Mesothelial cell of epicardium (in vitro differentiated cells): ENCODE results near the gene STK39. TPM values are rescaled to one million over a fixed set of nuclear protein-coding genes. Genes with fewer than 3 reads are reported as not detected.

Experiments
- DNase-seq, 2 experiments: peaks; one replicate each; pipeline ENCODE4 v3.0.0; 2021; ENCODE audit warnings: low spot score in 2 of 2; ENCODE audit not compliant: unreplicated experiment in 2 of 2
- H3K27ac Mint-ChIP-seq: 2 replicates; pipeline ENCODE4 v1.8.0; 2021; ENCODE audit warnings: mixed read lengths
- H3K27me3 Mint-ChIP-seq: 2 replicates; pipeline ENCODE4 v1.8.0; 2021; ENCODE audit warnings: low read depth, mixed read lengths
- H3K36me3 Mint-ChIP-seq: 2 replicates; pipeline ENCODE4 v1.8.0; 2021; ENCODE audit warnings: mixed read lengths
- H3K4me1 Mint-ChIP-seq: 2 replicates; pipeline ENCODE4 v1.8.0; 2021; ENCODE audit warnings: mixed read lengths
- H3K4me3 Mint-ChIP-seq: 2 replicates; pipeline ENCODE4 v1.8.0; 2021; ENCODE audit warnings: mild to moderate bottlenecking, moderate library complexity, mixed read lengths
- H3K9me3 Mint-ChIP-seq: 2 replicates; pipeline ENCODE4 v1.8.0; 2021; ENCODE audit warnings: mixed read lengths
- total RNA-seq: library from RNA; stranded (reverse); gene quantifications from 3 replicates; pipeline ENCODE4 v1.2.1, GENCODE V29; 2021
- TF ChIP-seq, protein P1 (sequence below): fragments of 200-600 bp; sonication (generic); IDR thresholded peaks from one replicate; pipeline ENCODE4 v1.5.0; 2021; ENCODE audit warnings: antibody characterized with exemption; ENCODE audit not compliant: unreplicated experiment

The STK39 gene
- total RNA-seq, 1 donor from 2014 or later = 18.7 TPM

DNA sequence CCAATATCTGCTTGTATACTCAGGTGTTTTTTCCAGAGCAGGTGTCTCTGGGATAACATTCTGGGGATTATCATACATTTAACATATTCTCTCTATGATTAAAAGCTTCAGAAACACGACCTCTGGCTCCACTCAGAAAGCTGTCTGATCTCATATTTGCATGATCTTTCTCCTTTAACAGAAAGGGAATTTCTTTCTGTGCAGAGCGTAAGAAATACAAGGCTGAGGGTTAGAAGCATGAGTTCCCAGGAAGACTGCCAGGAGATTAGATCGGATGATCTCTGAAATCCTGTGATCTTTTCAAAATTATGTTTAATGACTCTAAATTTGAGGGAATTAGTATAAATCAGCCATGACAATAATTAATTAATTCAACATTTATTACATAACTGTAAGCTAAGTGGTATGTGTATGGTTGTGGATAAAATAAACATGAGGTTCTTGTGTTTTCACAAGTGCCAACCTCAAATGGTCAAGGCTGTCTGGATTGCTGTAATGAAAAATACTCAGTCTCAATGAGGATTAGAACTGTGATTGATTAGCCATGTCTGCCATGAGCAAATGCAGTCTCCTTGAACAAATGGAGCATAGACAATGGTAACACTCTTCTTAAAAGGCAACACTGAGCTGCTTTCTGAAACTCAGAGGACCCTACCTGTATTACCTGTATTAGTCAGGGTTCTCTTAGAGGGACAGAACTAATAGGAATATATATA lies 304.9 kb downstream of the STK39 start:
- peaks cover 10% of the 10 kb centered on the region for H3K9me3 Mint-ChIP-seq
- H3K36me3 Mint-ChIP-seq = no peaks in the 10 kb centered on the region
- no peak overlapping the region for H3K27ac Mint-ChIP-seq
- H3K4me3 Mint-ChIP-seq = no peak overlapping the region
- no peak for DNase-seq
- H3K27me3 Mint-ChIP-seq = no peaks in the 10 kb centered on the region
- H3K4me1 Mint-ChIP-seq = peaks cover 23% of the 10 kb centered on the region
- TF ChIP-seq, protein P1, sequence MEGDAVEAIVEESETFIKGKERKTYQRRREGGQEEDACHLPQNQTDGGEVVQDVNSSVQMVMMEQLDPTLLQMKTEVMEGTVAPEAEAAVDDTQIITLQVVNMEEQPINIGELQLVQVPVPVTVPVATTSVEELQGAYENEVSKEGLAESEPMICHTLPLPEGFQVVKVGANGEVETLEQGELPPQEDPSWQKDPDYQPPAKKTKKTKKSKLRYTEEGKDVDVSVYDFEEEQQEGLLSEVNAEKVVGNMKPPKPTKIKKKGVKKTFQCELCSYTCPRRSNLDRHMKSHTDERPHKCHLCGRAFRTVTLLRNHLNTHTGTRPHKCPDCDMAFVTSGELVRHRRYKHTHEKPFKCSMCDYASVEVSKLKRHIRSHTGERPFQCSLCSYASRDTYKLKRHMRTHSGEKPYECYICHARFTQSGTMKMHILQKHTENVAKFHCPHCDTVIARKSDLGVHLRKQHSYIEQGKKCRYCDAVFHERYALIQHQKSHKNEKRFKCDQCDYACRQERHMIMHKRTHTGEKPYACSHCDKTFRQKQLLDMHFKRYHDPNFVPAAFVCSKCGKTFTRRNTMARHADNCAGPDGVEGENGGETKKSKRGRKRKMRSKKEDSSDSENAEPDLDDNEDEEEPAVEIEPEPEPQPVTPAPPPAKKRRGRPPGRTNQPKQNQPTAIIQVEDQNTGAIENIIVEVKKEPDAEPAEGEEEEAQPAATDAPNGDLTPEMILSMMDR = no peak

DNA sequence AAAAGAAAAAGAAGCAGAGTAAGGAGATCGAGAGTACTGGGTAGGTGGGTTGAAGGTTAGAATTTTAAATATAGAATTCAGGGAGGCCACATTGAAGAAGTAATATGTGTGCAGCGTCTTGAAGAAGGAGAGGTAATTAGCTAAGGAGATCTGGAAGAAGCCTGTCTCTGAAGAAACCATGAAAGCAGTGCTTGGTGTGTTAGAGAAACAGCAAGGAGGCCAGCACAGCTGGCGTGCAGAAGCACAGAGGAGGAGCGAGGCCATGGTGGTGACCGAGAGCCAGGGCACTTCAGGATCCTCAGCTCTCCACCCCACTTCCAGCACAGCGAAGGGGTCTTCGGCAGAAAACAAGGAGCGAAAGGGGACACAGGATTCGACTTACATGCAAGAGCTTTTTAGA lies 305.8 kb downstream of the STK39 start:
- H3K9me3 Mint-ChIP-seq = peaks cover 10% of the 10 kb centered on the region

DNA sequence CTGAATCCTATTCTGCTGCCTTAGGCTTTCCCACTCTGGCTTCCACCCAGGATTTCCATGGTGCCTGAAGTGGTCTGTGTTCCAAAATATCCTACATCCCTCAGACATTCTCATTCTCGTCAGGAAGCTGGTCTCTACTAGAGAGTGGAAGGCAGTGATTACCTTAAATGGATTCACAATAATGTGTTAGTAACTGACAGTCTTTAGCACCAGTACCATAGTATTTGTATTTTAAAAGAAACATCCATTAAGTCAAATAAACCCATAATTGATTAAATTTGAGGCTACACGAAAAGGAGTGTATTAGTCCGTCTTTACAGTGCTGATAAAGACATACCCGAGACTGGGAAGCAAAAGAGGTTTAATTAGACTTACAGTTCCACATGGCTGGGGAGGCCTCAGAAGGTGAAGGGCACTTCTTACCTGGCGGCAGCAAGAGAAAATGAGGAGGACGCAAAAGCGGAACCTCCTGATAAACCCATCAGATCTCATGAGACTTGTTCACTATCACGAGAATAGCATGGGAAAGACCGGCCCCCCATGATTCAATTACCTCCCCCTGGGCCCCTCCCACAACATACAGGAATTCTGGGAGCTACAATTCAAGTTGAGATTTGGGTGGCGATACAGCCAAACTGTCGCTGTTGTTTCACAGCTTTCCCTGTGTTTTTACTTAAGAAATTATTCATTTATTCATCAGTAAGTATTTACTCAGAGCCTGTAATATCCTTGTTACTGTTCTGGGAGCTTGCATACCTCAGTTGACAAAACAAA lies 306.5 kb downstream of the STK39 start:
- H3K4me1 Mint-ChIP-seq = peaks cover 21% of the 10 kb centered on the region
- no peak overlapping the region for H3K27ac Mint-ChIP-seq
- H3K4me3 Mint-ChIP-seq = no peak overlapping the region
- H3K36me3 Mint-ChIP-seq = no peaks in the 10 kb centered on the region
- TF ChIP-seq, protein P1 = no peak
- no peaks in the 10 kb centered on the region for H3K27me3 Mint-ChIP-seq
- peaks cover 6% of the 10 kb centered on the region for H3K9me3 Mint-ChIP-seq
- DNase-seq = no peak

More for the DNA sequence above, 305.8 kb downstream of the STK39 start:
- TF ChIP-seq, protein P1 = no peak
- no peak for DNase-seq
- Mint-ChIP-seq H3K4me3 (no peak overlapping the region), H3K4me1 (peaks cover 23% of the 10 kb centered on the region), H3K27ac (peak overlapping the region; percentile 37), H3K36me3 (no peaks in the 10 kb centered on the region), H3K27me3 (no peaks in the 10 kb centered on the region)

DNA sequence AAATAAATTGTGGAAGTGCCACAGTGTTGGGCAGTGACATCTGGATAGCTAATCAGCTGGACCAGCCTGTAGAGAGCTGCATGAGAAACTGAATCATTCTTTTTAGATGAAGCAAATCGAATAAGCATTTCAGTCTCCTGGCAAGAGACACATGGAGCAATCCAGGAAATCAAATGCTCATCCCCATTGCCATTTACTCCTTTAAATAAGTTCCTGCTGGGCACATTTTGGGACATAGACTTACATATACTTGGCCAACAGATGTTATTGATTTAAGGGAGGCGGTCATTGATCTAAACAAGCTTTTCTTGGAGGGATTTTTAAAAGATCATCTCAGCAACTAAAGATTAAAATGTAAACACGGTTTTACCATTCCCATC lies 307.1 kb downstream of the STK39 start:
- TF ChIP-seq, protein P1 = no peak

DNA sequence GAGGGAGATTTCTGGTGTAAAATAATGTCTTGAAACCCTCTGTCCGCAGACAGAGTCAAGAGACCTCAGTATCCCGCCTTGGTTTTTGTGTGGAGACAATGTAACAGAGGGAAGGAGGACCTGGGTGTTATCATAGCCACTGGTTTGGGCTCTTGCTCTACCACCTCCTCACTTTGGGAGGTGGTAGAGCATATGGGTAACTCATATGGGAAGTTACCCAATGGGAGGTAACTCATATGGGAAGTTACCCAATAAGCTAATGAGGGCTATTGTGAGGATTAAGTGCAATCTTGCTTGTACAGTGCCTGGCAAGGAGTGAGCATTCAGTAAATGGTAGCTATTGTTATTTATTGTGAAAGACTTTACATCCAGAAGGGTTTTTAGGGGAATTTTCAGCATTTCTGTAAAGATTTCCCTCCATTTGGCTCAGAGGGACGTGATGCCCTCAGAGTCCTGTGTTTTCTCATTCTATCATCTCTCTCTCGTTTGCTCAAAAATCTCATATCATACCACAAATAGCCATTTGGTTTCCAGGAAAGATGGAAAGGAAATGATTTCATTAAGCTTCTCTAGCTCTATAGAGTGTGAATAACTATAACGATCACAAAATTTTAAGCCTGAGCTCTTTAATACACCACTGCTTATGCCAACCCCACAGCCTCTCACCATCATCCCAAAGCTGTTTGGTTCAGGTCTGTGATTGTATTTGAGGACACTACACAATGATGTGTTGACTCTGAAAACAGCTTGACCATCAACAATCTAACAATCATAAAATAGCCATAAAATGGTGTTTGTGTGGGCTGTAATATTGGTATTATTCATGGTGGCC lies 307.7 kb downstream of the STK39 start:
- Mint-ChIP-seq H3K9me3 (peaks cover 10% of the 10 kb centered on the region), H3K27me3 (no peaks in the 10 kb centered on the region), H3K4me1 (peaks cover 21% of the 10 kb centered on the region), H3K27ac (no peak overlapping the region), H3K36me3 (peaks cover 2% of the 10 kb centered on the region), H3K4me3 (no peak overlapping the region)
- TF ChIP-seq, protein P1 = no peak
- no peak for DNase-seq

More for the DNA sequence above, 307.1 kb downstream of the STK39 start:
- DNase-seq = no peak
- no peaks in the 10 kb centered on the region for H3K27me3 Mint-ChIP-seq
- no peak overlapping the region for H3K4me3 Mint-ChIP-seq
- H3K36me3 Mint-ChIP-seq = peaks cover 2% of the 10 kb centered on the region
- H3K9me3 Mint-ChIP-seq = peaks cover 10% of the 10 kb centered on the region
- H3K27ac Mint-ChIP-seq = no peak overlapping the region
- H3K4me1 Mint-ChIP-seq = peaks cover 21% of the 10 kb centered on the region
